KOPT-K1 (cell line): ENCODE data around the gene SNAP29.
A peak's percentile ranks its signal among the peaks of the same experiment; 100 is the strongest.
"Not testable (repeated sequence)": the region's sequence is repeated elsewhere in the genome, so short reads cannot be mapped to it uniquely, and the experiment has no call there.

Experiments
- H3K27ac ChIP-seq: fragments of 200-600 bp; sonication (generic); 2 replicates; pipeline ENCODE4 v1.5.1; 2016; ENCODE audit warnings: antibody characterized with exemption, mild to moderate bottlenecking, low read depth, low read length; ENCODE audit not compliant: poor library complexity, severe bottlenecking
- H3K36me3 ChIP-seq: fragments of 200-600 bp; sonication (generic); 2 replicates; pipeline ENCODE4 v1.5.1; 2017; ENCODE audit warnings: antibody characterized with exemption, mild to moderate bottlenecking, low read length, moderate library complexity; ENCODE audit not compliant: insufficient read depth
- H3K9me3 ChIP-seq: fragments of 200-600 bp; sonication (generic); 2 replicates; pipeline ENCODE4 v1.5.1; 2017; ENCODE audit warnings: antibody characterized with exemption, low read length, mild to moderate bottlenecking; ENCODE audit not compliant: insufficient read depth, poor library complexity, severe bottlenecking

The SNAP29 gene

GRCh38 chr22:20890975-20891374, 32.2 kb downstream of the SNAP29 start:
- no peak overlapping the region for H3K27ac ChIP-seq
- H3K9me3 ChIP-seq: no peaks in the 10 kb centered on the region
- peaks cover 38% of the 10 kb centered on the region for H3K36me3 ChIP-seq

- H3K9me3 ChIP-seq, H3K36me3 ChIP-seq: not testable (repeated sequence)
Observed at GRCh38 chr22:20897737-20898136, 38.9 kb downstream of the SNAP29 start.

GRCh38 chr22:20899827-20900423, 41.1 kb downstream of the SNAP29 start:
- H3K36me3 ChIP-seq: no peaks in the 10 kb centered on the region
- H3K27ac ChIP-seq: no peak overlapping the region
- H3K9me3 ChIP-seq: no peaks in the 10 kb centered on the region

More at GRCh38 chr22:20897737-20898136, 38.9 kb downstream of the SNAP29 start:
- H3K27ac ChIP-seq: not testable (repeated sequence)

GRCh38 chr22:20901093-20902033, 42.6 kb downstream of the SNAP29 start:
- not testable (repeated sequence) for H3K27ac ChIP-seq, H3K36me3 ChIP-seq, H3K9me3 ChIP-seq

GRCh38 chr22:20903093-20903492, 44.3 kb downstream of the SNAP29 start:
- H3K9me3 ChIP-seq: no peaks in the 10 kb centered on the region
- H3K36me3 ChIP-seq: no peaks in the 10 kb centered on the region
- no peak overlapping the region for H3K27ac ChIP-seq

- H3K36me3 ChIP-seq: no peaks in the 10 kb centered on the region
- H3K27ac ChIP-seq: no peak overlapping the region
Observed at GRCh38 chr22:20904008-20904979, 45.5 kb downstream of the SNAP29 start.

GRCh38 chr22:20904980-20905355, 46.2 kb downstream of the SNAP29 start:
- Histone ChIP-seq H3K9me3 (no peaks in the 10 kb centered on the region), H3K36me3 (no peaks in the 10 kb centered on the region), H3K27ac (no peak overlapping the region)

More at GRCh38 chr22:20904008-20904979, 45.5 kb downstream of the SNAP29 start:
- H3K9me3 ChIP-seq: no peaks in the 10 kb centered on the region

GRCh38 chr22:20905415-20906386, 46.9 kb downstream of the SNAP29 start:
- H3K27ac ChIP-seq: no peak overlapping the region
- H3K36me3 ChIP-seq: no peaks in the 10 kb centered on the region
- H3K9me3 ChIP-seq: no peaks in the 10 kb centered on the region

GRCh38 chr22:20906387-20906767, 47.6 kb downstream of the SNAP29 start:
- Histone ChIP-seq H3K9me3 (no peaks in the 10 kb centered on the region), H3K36me3 (no peaks in the 10 kb centered on the region), H3K27ac (no peak overlapping the region)

GRCh38 chr22:20908717-20909116, 49.9 kb downstream of the SNAP29 start:
- not testable (repeated sequence) for H3K36me3 ChIP-seq, H3K27ac ChIP-seq, H3K9me3 ChIP-seq

GRCh38 chr22:20909543-20910303, 50.9 kb downstream of the SNAP29 start:
- Histone ChIP-seq H3K27ac (no peak overlapping the region), H3K36me3 (no peaks in the 10 kb centered on the region), H3K9me3 (no peaks in the 10 kb centered on the region)

GRCh38 chr22:20912494-20912893, 53.7 kb downstream of the SNAP29 start:
- Histone ChIP-seq H3K9me3 (no peaks in the 10 kb centered on the region), H3K36me3 (no peaks in the 10 kb centered on the region), H3K27ac (no peak overlapping the region)

GRCh38 chr22:20916916-20917810, 58.4 kb downstream of the SNAP29 start, which contains the start of gene CRKL:
Gene CRKL (plus strand): TSS chr22:20917407. CDS start chr22:20917935, 528 bp downstream.
- Histone ChIP-seq H3K9me3 (no peaks in the 10 kb centered on the region), H3K36me3 (peaks cover 16% of the 10 kb centered on the region; the same call in 1 of the 2 replicates), H3K27ac (peak within 1 kb of the TSS; percentile 92)
